ENCODE measurements around the gene DBNDD1.

DBNDD1 gene

DNA sequence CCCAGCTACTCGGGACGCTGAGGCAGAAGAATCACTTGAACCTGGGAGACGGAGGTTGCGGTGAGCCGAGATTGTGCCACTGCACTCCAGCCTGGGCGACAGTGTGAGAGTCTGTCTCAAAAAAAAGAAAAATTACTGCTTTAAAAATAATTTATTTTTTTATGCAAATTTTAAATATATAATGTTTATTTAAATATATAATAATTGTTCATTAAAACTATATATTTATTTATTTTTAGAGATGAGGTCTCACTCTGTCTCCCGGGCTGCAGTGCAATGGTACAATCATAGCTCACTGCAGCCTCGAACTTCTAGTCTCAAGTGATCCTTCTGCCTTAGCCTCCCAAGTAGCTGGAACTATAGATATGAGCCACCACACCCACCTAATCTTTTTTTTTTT is 15.2 kb upstream of the DBNDD1 start:
- no peak for DNase-seq

- DNase-seq = no peak
These were observed 14.1 kb upstream of the DBNDD1 start for GRCh38 chr16:90033387-90033786.

DNA sequence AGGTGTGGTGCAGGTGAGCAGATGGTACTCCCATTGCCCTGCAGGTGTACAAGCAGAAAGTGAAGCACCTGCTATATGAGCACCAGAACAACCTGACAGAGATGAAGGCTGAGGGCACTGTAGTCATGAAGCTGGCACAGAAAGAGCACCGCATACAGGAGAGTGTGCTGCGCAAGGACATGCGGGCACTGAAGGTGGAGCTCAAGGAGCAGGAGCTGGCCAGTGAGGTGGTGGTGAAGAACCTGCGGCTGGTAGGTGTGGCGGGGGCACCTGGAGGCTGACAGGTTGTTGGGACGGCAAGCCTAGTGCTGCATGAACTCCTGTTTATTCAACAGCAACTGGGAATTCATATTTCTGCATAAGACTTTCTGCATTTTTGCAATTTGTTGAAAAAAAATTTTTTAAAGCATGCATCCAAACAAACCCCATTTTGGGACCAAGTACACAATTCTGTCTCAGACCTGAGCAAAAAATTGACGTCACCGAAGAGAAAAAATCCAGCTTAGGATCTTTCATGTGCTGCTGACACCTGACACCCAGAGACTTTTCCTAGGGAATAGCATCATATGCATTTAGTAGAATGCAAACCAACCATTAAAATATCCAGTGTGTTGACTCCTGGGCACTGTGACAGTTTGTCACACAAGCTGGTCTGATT is 13.5 kb upstream of the DBNDD1 start:
- DNase-seq = no peak

GRCh38 chr16:90031931-90032673 is 12.8 kb upstream of the DBNDD1 start:
- DNase-seq = no peak

- DNase-seq = no peak
These were observed 12.1 kb upstream of the DBNDD1 start for GRCh38 chr16:90031186-90031930.

GRCh38 chr16:90028985-90029384 is 9.7 kb upstream of the DBNDD1 start:
- DNase-seq = no peak

- DNase-seq = no peak
These were observed 8.4 kb upstream of the DBNDD1 start for GRCh38 chr16:90027611-90028010.

GRCh38 chr16:90026135-90026534 is 6.9 kb upstream of the DBNDD1 start:
- DNase-seq = no peak

DNA sequence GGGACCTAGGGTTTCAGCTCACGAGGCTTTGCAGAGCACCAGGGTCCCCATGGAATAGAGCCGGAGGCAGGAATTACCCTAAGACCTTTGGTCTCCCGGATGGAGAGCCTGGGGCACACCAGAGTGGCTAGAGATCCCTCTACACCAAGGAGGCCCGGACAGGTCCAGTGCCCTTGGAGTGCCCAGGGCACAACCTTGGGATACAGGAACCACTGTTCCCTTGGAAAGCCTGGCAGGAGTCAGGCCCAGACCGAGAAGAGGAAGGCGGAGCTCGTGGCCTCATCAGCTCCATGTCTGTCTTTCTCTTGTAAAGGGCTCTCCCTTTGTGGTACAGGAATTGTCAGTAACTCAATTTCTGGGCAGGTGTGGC is 3.8 kb upstream of the DBNDD1 start:
- no peak for DNase-seq

DNA sequence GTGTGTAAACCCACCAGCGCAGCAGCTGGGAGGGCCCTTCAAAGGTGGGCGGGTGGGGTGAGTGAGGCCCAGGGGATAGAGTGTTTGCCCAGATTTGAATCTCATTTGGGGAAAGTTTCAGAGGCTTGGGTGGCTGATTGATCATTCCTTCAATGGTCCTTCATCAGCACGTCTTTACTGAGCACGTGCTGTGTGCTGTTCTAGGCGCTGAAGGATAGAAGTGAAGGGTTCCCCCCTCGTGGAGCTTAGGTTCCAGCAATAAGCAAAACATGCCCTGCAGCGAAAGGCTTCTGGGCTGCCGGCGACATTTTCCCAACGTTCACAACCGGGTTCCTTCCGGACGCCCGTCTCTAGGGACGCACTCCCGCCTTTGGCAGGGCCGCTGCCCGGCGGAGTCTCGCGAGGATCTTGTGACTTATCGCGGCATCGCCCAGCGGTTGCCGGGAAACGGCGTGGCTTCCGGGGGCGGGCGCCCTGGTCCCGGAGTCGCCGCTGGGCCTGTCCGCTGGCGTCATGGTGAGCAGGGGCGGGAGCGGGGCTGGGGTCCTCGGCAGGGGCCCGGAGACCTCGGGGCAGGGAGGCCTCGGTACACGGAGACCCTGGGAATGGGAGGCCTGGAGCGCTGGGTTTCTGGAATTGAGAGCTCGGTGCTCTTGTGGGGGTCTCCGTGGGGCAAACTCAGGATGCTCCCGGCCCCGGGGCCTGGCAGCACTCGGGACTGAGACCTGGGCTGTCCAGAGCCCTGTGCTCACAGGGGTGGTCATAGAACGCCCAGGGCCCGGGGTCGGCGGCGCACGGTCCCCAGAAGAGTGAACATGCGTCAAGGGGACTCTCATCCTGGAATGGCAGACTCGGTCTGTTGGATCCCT is 3.2 kb upstream of the DBNDD1 start:
- DNase-seq = peak; percentile 49

- DNase-seq = no peak
These were observed 1.7 kb upstream of the DBNDD1 start for GRCh38 chr16:90020838-90021382.

- DNase-seq = no peak
These were observed 1.1 kb upstream of the DBNDD1 start for GRCh38 chr16:90020260-90020837.

- peak; percentile 31 for DNase-seq
These were observed 445 bp upstream of the DBNDD1 start for GRCh38 chr16:90019543-90020259.

DNA sequence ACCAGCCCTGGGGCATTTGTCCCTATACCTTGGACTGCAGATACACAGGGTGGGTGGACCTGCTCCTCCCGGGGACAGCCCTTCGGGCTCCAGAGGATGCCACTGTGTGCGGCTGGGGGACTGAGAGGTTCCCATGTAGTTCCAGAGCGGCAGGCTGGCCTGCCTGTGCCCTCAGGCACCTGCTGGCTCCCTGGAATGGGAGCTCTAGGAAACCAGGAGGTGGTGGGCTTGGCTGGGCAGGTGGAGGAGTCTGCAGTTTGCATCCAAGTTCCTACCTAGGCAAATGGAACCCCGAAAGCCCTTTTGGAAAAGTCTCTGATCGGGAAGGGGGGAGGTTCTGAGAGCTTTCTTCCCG is 982 bp downstream of the DBNDD1 start:
- no peak for DNase-seq

DNA sequence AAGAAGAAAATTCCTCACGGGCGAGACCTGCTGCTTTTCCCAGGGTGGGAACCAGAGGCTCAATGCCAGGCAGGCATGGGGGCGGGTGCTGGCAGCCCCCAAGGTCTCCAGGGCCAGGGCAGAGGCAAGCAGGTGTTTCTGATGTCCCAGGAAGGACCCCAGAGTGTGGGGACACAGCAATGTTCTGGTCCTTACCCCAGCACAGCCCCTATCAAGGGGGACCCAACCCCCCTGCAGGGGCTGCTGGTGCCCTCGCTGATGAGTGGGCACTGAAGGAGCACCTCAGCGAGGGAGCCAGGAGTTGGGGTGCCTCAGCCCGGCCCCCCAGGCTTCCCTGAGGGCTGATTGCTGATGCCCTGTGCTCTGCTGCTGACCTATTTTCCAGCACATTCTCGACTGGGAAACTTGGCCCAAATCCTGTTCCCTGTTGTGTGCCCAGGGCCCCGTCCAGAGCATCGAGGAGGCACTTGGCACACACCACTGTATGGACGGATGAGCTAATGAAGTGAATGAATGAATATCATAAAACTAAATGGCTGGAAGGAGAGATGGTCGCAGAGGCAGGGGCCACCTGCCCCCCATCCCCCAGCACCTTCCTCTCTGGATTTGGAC is 2.8 kb downstream of the DBNDD1 start:
- no peak for DNase-seq

DNA sequence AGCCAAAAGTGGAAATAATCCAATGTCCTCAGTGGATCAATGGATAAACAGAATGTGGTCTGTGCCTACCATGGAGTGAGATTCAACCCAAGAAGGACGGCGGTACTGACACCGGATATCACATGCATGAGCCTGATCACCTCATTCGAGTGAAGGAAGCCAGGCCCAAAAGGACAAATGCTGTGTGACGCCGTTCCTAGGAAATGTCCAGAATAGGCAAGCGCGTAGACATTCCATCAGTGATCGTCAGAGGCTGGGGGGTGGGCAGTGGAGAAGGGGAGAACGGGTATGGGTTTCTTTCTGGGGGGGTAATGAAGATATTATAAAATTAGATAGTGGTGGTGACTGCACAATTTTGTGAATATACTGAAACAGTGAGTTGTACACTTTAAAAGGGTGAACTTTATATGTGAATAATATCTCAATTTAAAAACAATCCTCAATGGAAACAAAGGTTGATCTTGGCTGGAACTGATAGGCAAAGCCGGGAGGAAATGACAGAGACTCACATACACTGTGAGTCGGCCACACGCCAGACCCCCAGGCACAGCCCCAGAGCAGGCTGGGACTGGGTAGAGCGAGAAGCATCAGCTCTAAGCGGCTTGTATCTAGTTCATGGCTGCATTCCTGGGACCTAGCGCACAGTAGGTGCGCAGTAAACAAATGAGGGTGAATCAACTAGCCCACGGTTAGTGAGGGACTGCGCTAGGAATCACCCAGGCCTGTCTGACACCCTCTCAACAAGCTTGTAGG is 3.5 kb downstream of the DBNDD1 start:
- DNase-seq = no peak

DNA sequence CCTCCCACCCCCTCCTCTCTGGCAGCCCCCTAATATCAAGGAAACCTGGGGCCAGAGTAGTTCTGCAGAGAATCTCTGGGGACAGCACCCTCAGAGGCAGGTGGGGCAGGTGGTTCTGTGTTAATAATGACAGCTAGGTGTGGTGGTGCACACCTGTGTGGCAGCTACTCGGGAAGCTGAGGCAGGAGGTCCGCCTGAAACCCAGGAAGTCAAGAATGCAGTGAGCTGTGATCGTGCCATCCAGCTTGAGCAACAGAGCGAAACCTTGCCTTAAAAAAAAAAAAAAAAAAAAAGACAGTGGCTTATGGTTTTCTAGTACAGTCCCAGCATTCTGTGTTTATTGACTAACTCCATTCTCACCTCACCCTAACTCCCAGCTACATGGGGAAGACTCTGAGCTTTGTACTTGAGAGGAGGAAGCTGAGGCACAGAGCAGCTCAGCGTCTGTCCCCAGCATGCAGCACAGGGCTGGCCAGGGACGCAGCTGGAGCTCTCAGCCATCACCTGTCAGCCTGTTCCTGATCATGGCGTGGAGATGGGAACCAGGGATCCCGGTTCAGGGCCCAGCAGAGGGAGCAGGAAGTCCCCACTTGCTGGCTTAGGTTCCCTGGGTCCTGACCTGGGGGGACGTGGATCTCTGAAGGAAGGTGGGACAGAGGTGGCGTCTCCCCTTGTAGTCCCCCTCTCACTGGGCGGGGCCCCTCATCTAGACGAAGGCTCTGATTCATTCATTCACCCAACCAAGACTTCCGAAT is 6.1 kb downstream of the DBNDD1 start:
- DNase-seq = no peak

- DNase-seq = no peak
These were observed 7.3 kb downstream of the DBNDD1 start for GRCh38 chr16:90011908-90012501.

DNA sequence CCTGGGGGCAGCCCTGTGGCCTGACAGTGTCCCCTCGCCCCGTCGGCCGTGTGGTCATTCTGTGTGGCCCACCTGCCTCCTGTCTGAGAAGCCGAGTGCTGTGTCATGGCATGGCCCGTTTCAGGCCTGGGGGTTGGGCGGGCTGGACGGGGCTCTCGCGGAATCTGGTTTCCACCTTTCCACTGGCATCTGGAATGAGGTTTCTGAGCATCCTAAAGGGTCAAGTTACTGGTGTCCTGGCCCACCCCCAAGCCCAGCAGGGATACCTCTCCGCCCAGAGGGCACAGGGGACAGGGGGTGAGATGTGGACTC is 7.8 kb downstream of the DBNDD1 start:
- no peak for DNase-seq
